Ishikawa (cell line): ENCODE measurements around the gene SYNC.
A peak's percentile ranks its signal among the peaks of the same experiment; 100 is the strongest.

ENCODE experiments used
- CEBPB ChIP-seq: IDR thresholded peaks from 2 replicates; pipeline ENCODE4 v1.6.1; 2012
- CREB1 ChIP-seq: IDR thresholded peaks from 2 replicates; pipeline ENCODE4 v1.6.1; 2012; ENCODE audit warnings: low read depth
- EGR1 ChIP-seq: IDR thresholded peaks from 2 replicates; pipeline ENCODE4 v1.6.1; 2012
- EP300 ChIP-seq: IDR thresholded peaks from 2 replicates; pipeline ENCODE4 v1.6.1; 2012; ENCODE audit warnings: borderline replicate concordance
- FOXM1 ChIP-seq: IDR thresholded peaks from 2 replicates; pipeline ENCODE4 v1.6.1; 2012; ENCODE audit warnings: low read depth, borderline replicate concordance
- MAX ChIP-seq: IDR thresholded peaks from 2 replicates; pipeline ENCODE4 v1.6.1; 2012
- NFIC ChIP-seq: IDR thresholded peaks from 2 replicates; pipeline ENCODE4 v1.6.1; 2012
- RAD21 ChIP-seq: IDR thresholded peaks from 2 replicates; pipeline ENCODE4 v1.6.1; 2012; ENCODE audit warnings: low read depth
- REST ChIP-seq: IDR thresholded peaks from 2 replicates; pipeline ENCODE4 v1.6.1; 2012; ENCODE audit warnings: low read depth, mild to moderate bottlenecking
- TAF1 ChIP-seq: IDR thresholded peaks from 2 replicates; pipeline ENCODE4 v1.6.1; 2012; ENCODE audit warnings: low read depth, mild to moderate bottlenecking
- TCF12 ChIP-seq: IDR thresholded peaks from 2 replicates; pipeline ENCODE4 v1.6.1; 2012; ENCODE audit warnings: low read depth
- TEAD4 ChIP-seq: IDR thresholded peaks from 2 replicates; pipeline ENCODE4 v1.6.1; 2012
- USF1 ChIP-seq: IDR thresholded peaks from 2 replicates; pipeline ENCODE4 v1.6.1; 2012
- YY1 ChIP-seq: IDR thresholded peaks from 2 replicates; pipeline ENCODE4 v1.6.1; 2012; ENCODE audit warnings: low read depth
- ZBTB7A ChIP-seq: IDR thresholded peaks from 2 replicates; pipeline ENCODE4 v1.6.1; 2012; ENCODE audit warnings: low read depth

Gene SYNC

GRCh38 chr1:32727876-32728275 lies 25.3 kb upstream of the SYNC start:
- no peak for TF ChIP-seq NFIC
- no peak for TF ChIP-seq CEBPB
- TF ChIP-seq YY1 = no peak
- TF ChIP-seq ZBTB7A = no peak
- TF ChIP-seq MAX = no peak
- no peak for TF ChIP-seq USF1
- no peak for TF ChIP-seq FOXM1

GRCh38 chr1:32725615-32725982 lies 23.0 kb upstream of the SYNC start:
- TF ChIP-seq MAX (no peak), USF1 (no peak), TCF12 (no peak), ZBTB7A (no peak), TEAD4 (no peak), NFIC (no peak), EP300 (no peak), FOXM1 (no peak)

GRCh38 chr1:32724678-32725614 lies 22.4 kb upstream of the SYNC start:
- TF ChIP-seq FOXM1 = no peak
- TF ChIP-seq TCF12 = peak; percentile 53
- no peak for TF ChIP-seq RAD21
- 0 out of 2 replicates have a peak, but pooled peaks have one; percentile 34 for TF ChIP-seq ZBTB7A
- no peak for TF ChIP-seq REST
- peak; percentile 48; the same call in 1 of the 2 replicates for TF ChIP-seq NFIC
- TF ChIP-seq MAX = peak; percentile 67; the same call in 1 of the 2 replicates
- no peak for TF ChIP-seq USF1
- no peak for TF ChIP-seq CEBPB
- TF ChIP-seq EGR1 = no peak
- TF ChIP-seq CREB1 = no peak
- TF ChIP-seq TAF1 = no peak
- TF ChIP-seq EP300 = no peak; the same call in 1 of the 2 replicates
- 0 out of 2 replicates have a peak, but pooled peaks have one; percentile 66 for TF ChIP-seq YY1
- TF ChIP-seq TEAD4 = peak; percentile 13; the same call in 1 of the 2 replicates

GRCh38 chr1:32719681-32720275 lies 17.2 kb upstream of the SYNC start:
- TF ChIP-seq NFIC (no peak), MAX (no peak), CEBPB (no peak), REST (no peak), USF1 (no peak), YY1 (no peak), EP300 (no peak), TCF12 (no peak), TEAD4 (no peak)
